Purkinje cell (primary cell): ENCODE results near the gene TLL2. TPM values are rescaled to one million over a fixed set of nuclear protein-coding genes. Genes with fewer than 3 reads are reported as not detected.

Source experiments
- polyA plus RNA-seq: library from polyadenylated mRNA; unstranded; fragments of >200 nt; fragmentation: Nextera tagmentation; gene quantifications from 2 replicates; pipeline ENCODE4 v1.2.1, GENCODE V29; 2014

The TLL2 gene
- 1.4 TPM in 1 of 2 replicates, not detected in the other for polyA plus RNA-seq

DNA sequence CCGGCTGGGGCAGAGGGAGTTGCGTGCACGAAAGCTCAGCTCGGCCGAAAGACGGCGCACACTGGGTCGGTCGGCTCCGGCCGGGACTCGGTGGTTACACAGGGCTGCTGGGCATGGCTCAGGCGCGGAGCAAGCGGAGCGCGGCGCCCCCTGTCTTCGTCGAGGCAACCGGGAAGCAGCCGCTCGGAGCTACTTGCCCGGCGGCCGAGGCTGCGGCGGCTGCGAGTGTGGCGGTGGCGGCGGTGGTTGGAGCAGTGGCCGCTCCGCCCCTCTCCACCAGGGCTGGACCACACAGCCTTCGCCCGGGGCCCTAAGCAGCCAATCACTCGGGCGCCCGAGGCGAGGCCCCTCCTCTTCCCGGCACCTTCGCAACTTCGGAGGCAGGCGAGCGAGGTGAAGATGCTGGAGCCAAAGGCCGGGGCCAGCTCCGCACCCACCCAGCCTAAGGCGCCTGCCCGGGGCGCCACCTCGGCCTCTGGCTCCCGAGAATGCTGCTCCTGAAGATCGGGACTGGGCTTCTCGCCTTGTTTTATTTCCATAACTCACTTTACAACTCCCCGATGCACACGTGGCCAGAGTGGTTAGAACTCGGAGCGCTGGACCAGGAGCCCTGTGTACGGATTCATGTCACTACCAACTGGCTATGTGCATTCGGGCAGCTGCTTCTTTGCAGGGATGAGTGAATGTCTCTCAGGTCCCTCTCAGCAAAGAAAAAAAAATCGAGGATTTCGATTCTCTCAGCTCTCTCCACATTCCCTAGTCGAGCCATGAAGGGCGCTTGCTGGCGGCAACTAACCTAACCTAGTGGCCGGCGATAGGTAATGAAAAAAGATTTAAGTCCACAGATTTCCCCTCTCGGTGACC is at the start of gene TLL2:
Gene TLL2, minus strand, starts transcription at position 229 of the 864 bp plus-strand sequence. CDS start 241 bp downstream, outside the sequence.

DNA sequence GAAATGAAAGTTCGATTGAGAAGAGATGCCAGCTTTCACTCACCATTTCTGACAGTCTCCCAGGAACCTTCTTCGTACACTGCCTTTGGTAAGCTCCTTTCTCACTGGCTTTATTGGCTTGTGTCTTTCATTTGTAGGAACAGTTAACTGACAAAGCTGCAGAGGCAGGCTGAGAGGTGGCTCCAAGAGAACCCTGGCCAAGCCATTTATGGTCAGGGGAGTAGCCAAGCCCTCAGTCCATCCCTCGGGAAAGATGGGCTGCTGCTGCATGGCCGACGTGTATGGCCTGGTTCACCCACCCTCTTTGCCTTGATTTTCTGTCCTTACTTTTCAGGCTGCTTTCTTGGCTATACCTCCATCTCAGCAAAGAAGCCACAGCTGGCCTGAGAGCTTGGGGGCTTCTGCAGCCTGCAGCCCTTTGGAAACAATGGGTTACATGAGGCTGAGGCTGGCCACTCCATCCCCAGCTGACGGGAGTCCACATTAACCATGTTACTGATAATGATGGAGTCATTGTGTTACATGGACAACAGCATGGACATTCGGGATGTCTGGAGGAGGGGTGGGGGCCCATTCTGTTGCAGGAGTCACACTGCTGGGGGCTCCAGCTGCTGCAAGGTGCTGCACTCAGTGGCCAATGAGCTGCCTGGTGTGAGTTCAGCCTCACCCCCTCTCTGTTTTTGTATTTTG is 154.7 kb downstream of the TLL2 start, which contains the start of gene OPALIN:
Gene OPALIN, minus strand, starts transcription at position 152 of the 690 bp plus-strand sequence. Its CDS starts 106 bp downstream, at position 46.

Other genes starting within 250 kb of the TLL2 start
- 0.70 TPM in 1 of 2 replicates, not detected in the other for gene BLNK, start 242.4 kb downstream of the TLL2 start, polyA plus RNA-seq
- not detected in 2 replicates for gene DNTT, start 209.5 kb downstream of the TLL2 start, polyA plus RNA-seq
- 0.50 and 3.0 TPM in 2 replicates for gene OPALIN, start 154.9 kb downstream of the TLL2 start, polyA plus RNA-seq
- gene TM9SF3, start 73.1 kb upstream of the TLL2 start, polyA plus RNA-seq = 66.1 and 85.4 TPM in 2 replicates
- gene PIK3AP1, start 206.6 kb upstream of the TLL2 start, polyA plus RNA-seq = not detected in 2 replicates